ENCODE results near the gene ZNF189.
"Not testable (repeated sequence)": the region's sequence is repeated elsewhere in the genome, so short reads cannot be mapped to it uniquely, and the experiment has no call there.

DNA sequence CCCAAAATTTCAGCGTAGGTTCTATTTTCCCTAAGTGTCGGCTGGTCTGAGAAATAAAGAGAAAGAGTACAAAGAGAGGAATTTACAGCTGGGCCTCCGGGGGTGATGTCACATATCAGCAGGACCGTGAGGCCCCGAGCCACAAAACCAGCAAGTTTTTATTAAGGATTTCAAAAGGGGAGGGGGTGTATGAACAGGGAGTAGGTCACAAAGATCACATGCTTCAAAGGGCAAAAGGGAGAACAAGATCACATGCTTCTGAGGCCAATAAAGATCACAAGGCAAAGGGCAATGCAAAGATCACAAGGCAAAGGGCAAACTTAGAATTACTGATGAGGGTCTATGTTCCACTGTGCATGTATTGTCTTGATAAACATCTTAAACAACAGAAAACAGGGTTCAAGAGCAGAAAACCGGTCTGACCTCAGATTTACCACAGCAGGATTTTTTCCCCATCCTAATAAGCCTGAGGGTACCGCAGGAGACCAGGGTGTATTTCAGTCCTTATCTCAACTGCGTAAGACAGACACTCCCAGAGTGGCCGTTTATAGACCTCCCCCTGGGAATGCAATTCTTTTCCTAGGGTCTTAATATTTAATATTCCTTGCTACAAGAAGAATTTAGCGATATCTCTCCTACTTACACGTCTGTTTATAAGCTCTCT, 13.6 kb upstream of the ZNF189 start, which contains the start of gene BAAT:
- TF ChIP-seq, protein P1, sequence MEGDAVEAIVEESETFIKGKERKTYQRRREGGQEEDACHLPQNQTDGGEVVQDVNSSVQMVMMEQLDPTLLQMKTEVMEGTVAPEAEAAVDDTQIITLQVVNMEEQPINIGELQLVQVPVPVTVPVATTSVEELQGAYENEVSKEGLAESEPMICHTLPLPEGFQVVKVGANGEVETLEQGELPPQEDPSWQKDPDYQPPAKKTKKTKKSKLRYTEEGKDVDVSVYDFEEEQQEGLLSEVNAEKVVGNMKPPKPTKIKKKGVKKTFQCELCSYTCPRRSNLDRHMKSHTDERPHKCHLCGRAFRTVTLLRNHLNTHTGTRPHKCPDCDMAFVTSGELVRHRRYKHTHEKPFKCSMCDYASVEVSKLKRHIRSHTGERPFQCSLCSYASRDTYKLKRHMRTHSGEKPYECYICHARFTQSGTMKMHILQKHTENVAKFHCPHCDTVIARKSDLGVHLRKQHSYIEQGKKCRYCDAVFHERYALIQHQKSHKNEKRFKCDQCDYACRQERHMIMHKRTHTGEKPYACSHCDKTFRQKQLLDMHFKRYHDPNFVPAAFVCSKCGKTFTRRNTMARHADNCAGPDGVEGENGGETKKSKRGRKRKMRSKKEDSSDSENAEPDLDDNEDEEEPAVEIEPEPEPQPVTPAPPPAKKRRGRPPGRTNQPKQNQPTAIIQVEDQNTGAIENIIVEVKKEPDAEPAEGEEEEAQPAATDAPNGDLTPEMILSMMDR (IDR thresholded peaks at IDR 0.05): not testable (repeated sequence)
- not testable (repeated sequence) for TF ChIP-seq POLR2A (IDR thresholded peaks at IDR 0.05)
